ENCODE measurements around the gene TCF4. TPM values are rescaled to one million over a fixed set of nuclear protein-coding genes. Genes with fewer than 3 reads are reported as not detected.
A peak's percentile ranks its signal among the peaks of the same experiment; 100 is the strongest.

Gene TCF4
- polyA plus RNA-seq, 1 of the 3 experiments (the other 2 are of a cell fraction), result 39.1 TPM

DNA sequence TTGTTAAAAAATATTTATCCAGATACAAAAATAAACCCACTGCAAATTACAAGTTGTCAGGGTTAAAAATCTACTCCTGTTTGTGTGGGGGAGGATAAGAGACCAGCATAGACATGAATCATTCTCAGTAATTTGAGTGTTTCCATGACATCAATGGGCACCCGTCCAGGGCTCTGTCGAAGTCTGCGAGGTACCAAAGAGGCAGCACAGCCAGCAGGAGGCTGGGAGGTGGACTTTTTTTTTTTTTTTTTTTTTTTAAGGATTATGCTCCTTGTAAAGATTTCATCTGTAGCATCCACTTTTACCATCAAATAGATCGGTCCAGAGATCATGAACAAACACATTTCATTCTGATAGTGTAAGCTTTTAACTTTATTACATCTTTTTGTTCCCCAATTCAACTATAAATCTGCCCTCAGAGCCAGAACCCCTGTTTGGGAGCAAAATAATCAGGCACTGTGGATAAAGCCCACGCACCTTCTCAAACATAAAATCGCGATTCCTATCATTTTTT, 182.0 kb downstream of the TCF4 start (continued):
- TF ChIP-seq NFIC (IDR thresholded peaks at IDR 0.05; ENCODE audit: borderline replicate concordance), result peak; percentile 94
- TF ChIP-seq RCOR1 (IDR thresholded peaks at IDR 0.05; ENCODE audit: low read length), result peak; percentile 65; the same call in 1 of the 2 replicates
- TF ChIP-seq, protein P1, sequence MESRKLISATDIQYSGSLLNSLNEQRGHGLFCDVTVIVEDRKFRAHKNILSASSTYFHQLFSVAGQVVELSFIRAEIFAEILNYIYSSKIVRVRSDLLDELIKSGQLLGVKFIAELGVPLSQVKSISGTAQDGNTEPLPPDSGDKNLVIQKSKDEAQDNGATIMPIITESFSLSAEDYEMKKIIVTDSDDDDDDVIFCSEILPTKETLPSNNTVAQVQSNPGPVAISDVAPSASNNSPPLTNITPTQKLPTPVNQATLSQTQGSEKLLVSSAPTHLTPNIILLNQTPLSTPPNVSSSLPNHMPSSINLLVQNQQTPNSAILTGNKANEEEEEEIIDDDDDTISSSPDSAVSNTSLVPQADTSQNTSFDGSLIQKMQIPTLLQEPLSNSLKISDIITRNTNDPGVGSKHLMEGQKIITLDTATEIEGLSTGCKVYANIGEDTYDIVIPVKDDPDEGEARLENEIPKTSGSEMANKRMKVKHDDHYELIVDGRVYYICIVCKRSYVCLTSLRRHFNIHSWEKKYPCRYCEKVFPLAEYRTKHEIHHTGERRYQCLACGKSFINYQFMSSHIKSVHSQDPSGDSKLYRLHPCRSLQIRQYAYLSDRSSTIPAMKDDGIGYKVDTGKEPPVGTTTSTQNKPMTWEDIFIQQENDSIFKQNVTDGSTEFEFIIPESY (IDR thresholded peaks at IDR 0.05; ENCODE audit: borderline replicate concordance, low read depth), result 0 out of 2 replicates have a peak, but pooled peaks have one; percentile 25
- peak; percentile 55 for TF ChIP-seq MXI1 (IDR thresholded peaks at IDR 0.05; ENCODE audit: low read depth, low read length)
- peak; percentile 73; the same call in 1 of the 2 replicates for TF ChIP-seq POLR2AphosphoS5 (IDR thresholded peaks at IDR 0.05; ENCODE audit: low read depth, low read length)
- no peak for TF ChIP-seq GABPA (IDR thresholded peaks at IDR 0.05; ENCODE audit: low read depth)
- TF ChIP-seq TAF1 (IDR thresholded peaks at IDR 0.05; ENCODE audit: borderline replicate concordance, low read depth, low read length), result no peak
- no peak for TF ChIP-seq RFX5 (IDR thresholded peaks at IDR 0.05; ENCODE audit: low read length)
- TF ChIP-seq EP300 (IDR thresholded peaks at IDR 0.05; ENCODE audit: borderline replicate concordance in 1 of 2, low read depth in 1 of 2, low read length in 1 of 2), result peak; percentile 77 to 89

DNA sequence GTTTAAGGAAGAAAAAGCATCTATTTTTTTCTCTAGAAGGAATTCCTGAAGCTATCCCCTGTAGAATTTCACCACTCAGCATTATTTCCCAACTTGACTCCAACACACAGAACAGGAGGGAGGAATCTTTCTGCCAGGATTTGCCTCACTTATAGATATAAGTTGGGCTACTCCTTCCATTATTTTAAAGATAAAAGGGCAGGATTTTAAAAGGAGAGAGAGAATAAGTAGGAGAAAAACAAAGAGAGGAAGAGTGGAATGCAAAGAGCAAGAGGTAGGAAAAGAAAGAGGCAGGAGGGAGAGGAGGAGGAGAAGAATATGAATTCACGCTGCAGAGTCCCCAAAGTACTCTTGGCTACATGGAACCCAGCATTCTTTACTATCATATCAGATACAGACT, 182.5 kb downstream of the TCF4 start:
- Histone ChIP-seq H3K4me3 (ENCODE audit: low read depth in 2 of 2, low read length in 1 of 2) (peak overlapping the region in 1 of 2 experiments; percentile 50; a peak in 2 of 4 replicates), H3K79me2 (ENCODE audit: insufficient read depth) (peaks cover 84% of the 10 kb centered on the region)
- WGBS (ENCODE audit: low lambda C conversion rate), result 22% methylated on average over 1 of the region's 1 CpG

More for the DNA sequence above, 182.5 kb downstream of the TCF4 start:
- Histone ChIP-seq H4K20me1 (ENCODE audit: insufficient read depth) (no peaks in the 10 kb centered on the region), H3K9me3 (no peaks in the 10 kb centered on the region), H3K9me2 (no peaks in the 10 kb centered on the region), H3K9ac (peak overlapping the region; percentile 76; the same call in 1 of the 2 replicates), H3K4me2 (peak overlapping the region; percentile 85), H3K27ac (ENCODE audit: low read depth in 2 of 2, low read length in 1 of 2) (peak overlapping the region; percentile 95 to 99), H3K27me3 (ENCODE audit: insufficient read depth) (no peaks in the 10 kb centered on the region), H3K36me3 (replicated peaks in 1 of 2; ENCODE audit: control insufficient read depth in 1 of 2, insufficient read depth in 2 of 2, low read length in 1 of 2) (no peaks in the 10 kb centered on the region), H3F3A (replicated peaks; ENCODE audit: insufficient read depth) (peaks cover 40% of the 10 kb centered on the region), H2AFZ (ENCODE audit: low read depth) (no peak overlapping the region), H3K4me1 (ENCODE audit: control insufficient read depth in 1 of 2, insufficient read depth in 2 of 2, low read depth in 1 of 2, low read length in 1 of 2) (peaks cover 41 to 52% of the 10 kb centered on the region in 2 experiments)
- TF ChIP-seq POLR2AphosphoS5 (IDR thresholded peaks at IDR 0.05; ENCODE audit: low read depth, low read length) (no peak), RCOR1 (IDR thresholded peaks at IDR 0.05; ENCODE audit: low read length) (no peak), TCF12 (IDR thresholded peaks at IDR 0.05) (no peak), RAD21 (IDR thresholded peaks at IDR 0.05; ENCODE audit: low read length) (no peak), TEAD4 (IDR thresholded peaks at IDR 0.05; ENCODE audit: borderline replicate concordance, insufficient read depth) (no peak), NFIC (IDR thresholded peaks at IDR 0.05; ENCODE audit: borderline replicate concordance) (no peak), JUND (IDR thresholded peaks at IDR 0.05) (no peak), TAF1 (IDR thresholded peaks at IDR 0.05; ENCODE audit: borderline replicate concordance, low read depth, low read length) (no peak), MEF2A (IDR thresholded peaks at IDR 0.05; ENCODE audit: borderline replicate concordance, low read depth) (no peak), FOXM1 (IDR thresholded peaks at IDR 0.05; ENCODE audit: low read depth) (no peak), NRF1 (IDR thresholded peaks at IDR 0.05; ENCODE audit: low read depth, low read length) (no peak), GABPA (IDR thresholded peaks at IDR 0.05; ENCODE audit: low read depth) (no peak)
- TF ChIP-seq, protein P2, sequence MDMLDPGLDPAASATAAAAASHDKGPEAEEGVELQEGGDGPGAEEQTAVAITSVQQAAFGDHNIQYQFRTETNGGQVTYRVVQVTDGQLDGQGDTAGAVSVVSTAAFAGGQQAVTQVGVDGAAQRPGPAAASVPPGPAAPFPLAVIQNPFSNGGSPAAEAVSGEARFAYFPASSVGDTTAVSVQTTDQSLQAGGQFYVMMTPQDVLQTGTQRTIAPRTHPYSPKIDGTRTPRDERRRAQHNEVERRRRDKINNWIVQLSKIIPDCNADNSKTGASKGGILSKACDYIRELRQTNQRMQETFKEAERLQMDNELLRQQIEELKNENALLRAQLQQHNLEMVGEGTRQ (IDR thresholded peaks at IDR 0.05; ENCODE audit: borderline replicate concordance, low read depth, low read length), result no peak
- TF ChIP-seq, protein P3, sequence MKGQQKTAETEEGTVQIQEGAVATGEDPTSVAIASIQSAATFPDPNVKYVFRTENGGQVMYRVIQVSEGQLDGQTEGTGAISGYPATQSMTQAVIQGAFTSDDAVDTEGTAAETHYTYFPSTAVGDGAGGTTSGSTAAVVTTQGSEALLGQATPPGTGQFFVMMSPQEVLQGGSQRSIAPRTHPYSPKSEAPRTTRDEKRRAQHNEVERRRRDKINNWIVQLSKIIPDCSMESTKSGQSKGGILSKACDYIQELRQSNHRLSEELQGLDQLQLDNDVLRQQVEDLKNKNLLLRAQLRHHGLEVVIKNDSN (IDR thresholded peaks at IDR 0.05; ENCODE audit: borderline replicate concordance, low read depth), result no peak
- DNase-seq, result no peak
- CTCF ChIA-PET, result interaction anchor here (1.6 to 2.7 kb wide), 2 partner anchors 11 to 374 kb away, joined by 8 to 13 read pairs; no protein-coding TSS in a partner anchor
- POLR2A ChIA-PET, result interaction anchor here (0.5 to 1.0 kb wide), 2 partner anchors 83 to 184 kb away, joined by 3 read pairs; no protein-coding TSS in a partner anchor
